GM23338 (cell line): ENCODE results near the gene NAPG. TPM values are rescaled to one million over a fixed set of nuclear protein-coding genes. Genes with fewer than 3 reads are reported as not detected.
"Not testable (repeated sequence)": the region's sequence is repeated elsewhere in the genome, so short reads cannot be mapped to it uniquely, and the experiment has no call there.

Source experiments
- ATAC-seq: fragments of 200-7000 bp; cut with Tn5 transposase; 3 replicates; pipeline ENCODE4 v1.9.1; 2020
- DNase-seq: peaks from one replicate; pipeline ENCODE4 v3.0.0-alpha.2; 2015; ENCODE audit warnings: low spot score
- H2AFZ ChIP-seq: fragments of 200-600 bp; sonication (generic); 2 replicates; pipeline ENCODE4 v1.8.0; 2016; ENCODE audit warnings: antibody characterized with exemption, mild to moderate bottlenecking, moderate library complexity
- H3F3A ChIP-seq: fragments of 200-600 bp; sonication (generic); replicated peaks from 2 replicates; pipeline ENCODE4 v1.8.0; 2017; ENCODE audit warnings: antibody characterized with exemption, mixed run types, low read depth
- H3K27ac ChIP-seq: fragments of 200-600 bp; sonication (generic); 2 replicates; pipeline ENCODE4 v1.6.1; 2016; ENCODE audit warnings: low read depth
- H3K27me3 ChIP-seq: fragments of 200-600 bp; sonication (generic); 2 replicates; pipeline ENCODE4 v1.8.0; 2016; ENCODE audit warnings: mild to moderate bottlenecking, mixed run types, moderate library complexity; ENCODE audit not compliant: insufficient read depth
- H3K36me3 ChIP-seq: fragments of 200-600 bp; sonication (generic); 2 replicates; pipeline ENCODE4 v1.8.0; 2016; ENCODE audit warnings: mild to moderate bottlenecking; ENCODE audit not compliant: insufficient read depth
- H3K4me1 ChIP-seq: fragments of 200-600 bp; sonication (generic); 2 replicates; pipeline ENCODE4 v1.8.0; 2016; ENCODE audit warnings: mild to moderate bottlenecking, moderate library complexity; ENCODE audit not compliant: insufficient read depth
- H3K4me2 ChIP-seq: fragments of 200-600 bp; sonication (generic); 2 replicates; pipeline ENCODE4 v1.7.1; 2017; ENCODE audit warnings: mixed run types
- H3K4me3 ChIP-seq: fragments of 200-600 bp; sonication (generic); 2 replicates; pipeline ENCODE4 v1.6.1; 2016; ENCODE audit warnings: mixed run types
- H3K79me2 ChIP-seq: fragments of 200-600 bp; sonication (generic); replicated peaks from 2 replicates; pipeline ENCODE4 v1.8.0; 2017; ENCODE audit warnings: mild to moderate bottlenecking; ENCODE audit not compliant: insufficient read depth
- H3K9me2 ChIP-seq: fragments of 200-600 bp; sonication (generic); 2 replicates; pipeline ENCODE4 v1.8.0; 2017; ENCODE audit not compliant: insufficient read depth
- H4K20me1 ChIP-seq: fragments of 200-600 bp; sonication (generic); replicated peaks from 2 replicates; pipeline ENCODE4 v1.8.0; 2017; ENCODE audit warnings: mild to moderate bottlenecking; ENCODE audit not compliant: insufficient read depth
- H3K27ac Mint-ChIP-seq: 2 replicates; pipeline ENCODE4 v1.8.0; 2020; ENCODE audit warnings: inconsistent platforms, mild to moderate bottlenecking, moderate library complexity, mixed read lengths
- H3K27me3 Mint-ChIP-seq: 3 replicates; pipeline ENCODE4 v1.8.0; 2022; ENCODE audit warnings: low read depth, mild to moderate bottlenecking, moderate library complexity, mixed read lengths, inconsistent platforms; ENCODE audit not compliant: insufficient read depth, poor library complexity
- H3K36me3 Mint-ChIP-seq: 3 replicates; pipeline ENCODE4 v1.8.0; 2021; ENCODE audit warnings: low read depth, mild to moderate bottlenecking, inconsistent platforms, moderate library complexity, mixed read lengths
- H3K4me1 Mint-ChIP-seq: 3 replicates; pipeline ENCODE4 v1.8.0; 2020; ENCODE audit warnings: mild to moderate bottlenecking, inconsistent platforms, mixed read lengths
- H3K4me3 Mint-ChIP-seq: 3 replicates; pipeline ENCODE4 v1.8.0; 2021; ENCODE audit warnings: moderate library complexity, mild to moderate bottlenecking, inconsistent platforms, mixed read lengths
- H3K9me3 Mint-ChIP-seq: 3 replicates; pipeline ENCODE4 v1.8.0; 2020; ENCODE audit warnings: moderate library complexity, mild to moderate bottlenecking, inconsistent platforms, mixed read lengths
- CREB1 ChIP-seq: fragments of 250-450 bp; sonication (Bioruptor Pico); IDR thresholded peaks from 2 replicates; pipeline ENCODE4 v1.5.0; 2020; ENCODE audit warnings: low read depth, mild to moderate bottlenecking, moderate library complexity
- EZH2 ChIP-seq: fragments of 200-600 bp; sonication (generic); IDR thresholded peaks from one replicate; pipeline ENCODE4 v1.8.0; 2017; ENCODE audit warnings: antibody characterized with exemption, mild to moderate bottlenecking, low read depth; ENCODE audit not compliant: unreplicated experiment
- EZH2phosphoT487 ChIP-seq: fragments of 200-600 bp; sonication (generic); IDR thresholded peaks from one replicate; pipeline ENCODE4 v1.8.1; 2018; ENCODE audit warnings: antibody characterized with exemption; ENCODE audit not compliant: unreplicated experiment
- NANOG ChIP-seq: IDR thresholded peaks from 2 replicates; pipeline ENCODE4 v1.6.1; 2016; ENCODE audit warnings: antibody characterized with exemption, borderline replicate concordance
- POLR2AphosphoS5 ChIP-seq: IDR thresholded peaks from 2 replicates; pipeline ENCODE4 v1.6.1; 2016; ENCODE audit warnings: antibody characterized with exemption, low read depth
- STAT1 ChIP-seq: IDR thresholded peaks from one replicate; pipeline ENCODE4 v1.6.1; 2016; ENCODE audit warnings: antibody characterized with exemption; ENCODE audit not compliant: unreplicated experiment
- ZNF114 ChIP-seq: fragments of 250-450 bp; sonication (Bioruptor Pico); IDR thresholded peaks from 2 replicates; pipeline ENCODE4 v1.5.0; 2020; ENCODE audit warnings: mild to moderate bottlenecking, moderate library complexity
- polyA plus RNA-seq: library from polyadenylated mRNA; unstranded; fragments of >200 nt; fragmentation: Nextera tagmentation; extraction: Ambion mirVana; gene quantifications from 2 replicates; pipeline ENCODE4 v1.2.1, GENCODE V29; 2016
- total RNA-seq: library from RNA; depleted of rRNA; stranded (reverse); fragments of >200 nt; shearing (Covaris generic); gene quantifications from 2 replicates; pipeline ENCODE4 v1.2.3, GENCODE V29; 2014
- TF ChIP-seq, protein P1 (sequence below): IDR thresholded peaks from 2 replicates; pipeline ENCODE4 v1.6.1; 2016; ENCODE audit warnings: antibody characterized with exemption
- TF ChIP-seq, protein P2 (sequence below), 2 experiments: fragments of 200-600 bp in 1 of 2; sonication (generic) in 1 of 2; conservative IDR thresholded peaks; 2 replicates each; pipeline versions ENCODE4 v1.5.1 to v1.6.1; 2016 to 2017; ENCODE audit warnings: antibody characterized with exemption in 2 of 2, low read depth in 2 of 2, mild to moderate bottlenecking in 2 of 2, moderate library complexity in 1 of 2
- TF ChIP-seq, protein P3 (sequence below): fragments of 250-450 bp; sonication (Bioruptor Pico); IDR thresholded peaks from 2 replicates; pipeline ENCODE4 v1.5.0; 2020; ENCODE audit warnings: mild to moderate bottlenecking, moderate library complexity

The NAPG gene
- total and polyA plus RNA-seq, 2 experiments from 2014 or later = 26.8 to 40.1 TPM

DNA sequence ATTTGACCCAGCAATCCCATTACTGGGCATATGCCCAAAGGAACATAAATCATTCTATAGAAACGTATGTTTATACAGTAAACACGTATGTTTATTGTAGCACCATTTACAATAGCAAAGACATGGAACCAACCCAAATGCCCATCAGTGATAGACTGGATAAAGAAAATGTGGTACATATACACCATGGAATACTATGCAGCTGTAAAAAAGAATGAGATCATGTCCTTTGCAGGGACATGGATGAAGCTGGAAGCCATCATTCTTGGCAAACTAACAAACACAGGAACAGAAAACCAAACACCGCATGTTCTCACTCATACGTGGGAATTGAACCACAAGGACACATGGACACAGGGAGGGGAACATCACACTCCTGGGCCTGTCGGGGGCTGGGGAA lies 13.3 kb downstream of the NAPG start:
- DNase-seq, H3K27me3 ChIP-seq, H3K27ac Mint-ChIP-seq, H3K27ac ChIP-seq, H3F3A ChIP-seq, H3K4me3 Mint-ChIP-seq, ATAC-seq, H3K9me3 Mint-ChIP-seq, H4K20me1 ChIP-seq, H3K4me3 ChIP-seq, H3K27me3 Mint-ChIP-seq, H3K4me2 ChIP-seq, H3K4me1 Mint-ChIP-seq, H2AFZ ChIP-seq, H3K4me1 ChIP-seq, H3K9me2 ChIP-seq: not testable (repeated sequence)
- Histone ChIP-seq H3K36me3 (peaks cover 23% of the 10 kb centered on the region; the same call in 1 of the 2 replicates), H3K79me2 (peaks cover 13% of the 10 kb centered on the region)
- H3K36me3 Mint-ChIP-seq = peaks cover 44% of the 10 kb centered on the region

DNA sequence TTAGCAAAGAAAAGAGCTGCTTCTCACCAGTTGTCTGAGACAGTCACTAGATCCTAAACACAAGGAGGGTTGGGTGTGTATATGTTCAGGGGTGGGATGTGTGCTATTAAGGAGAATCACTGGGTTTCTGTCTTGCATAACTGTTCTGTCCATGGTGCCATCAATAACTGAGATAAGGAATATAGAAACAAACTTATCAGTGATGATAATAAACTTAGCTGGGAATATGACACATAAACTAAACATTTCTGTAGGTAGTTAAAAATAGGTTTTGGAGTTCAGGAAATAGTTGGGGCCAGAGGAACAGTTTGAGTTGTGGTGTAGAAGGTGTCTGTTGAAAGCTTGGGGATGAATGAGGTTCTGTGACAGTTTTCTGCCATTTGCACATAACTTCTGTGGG lies 17.4 kb downstream of the NAPG start:
- H3F3A ChIP-seq = no peaks in the 10 kb centered on the region
- H3K9me2 ChIP-seq = no peaks in the 10 kb centered on the region
- no peaks in the 10 kb centered on the region for H3K4me1 ChIP-seq
- H2AFZ ChIP-seq = no peak overlapping the region
- no peaks in the 10 kb centered on the region for H3K27me3 ChIP-seq
- peaks cover 2% of the 10 kb centered on the region for H3K27me3 Mint-ChIP-seq
- H3K9me3 Mint-ChIP-seq = no peaks in the 10 kb centered on the region
- no peak for DNase-seq
- H3K4me1 Mint-ChIP-seq = no peaks in the 10 kb centered on the region
- H3K4me3 Mint-ChIP-seq = no peak overlapping the region
- no peak overlapping the region for H3K27ac Mint-ChIP-seq
- no peak overlapping the region for H3K4me3 ChIP-seq
- H3K79me2 ChIP-seq = no peaks in the 10 kb centered on the region; the same call in 1 of the 2 replicates
- no peak overlapping the region for H3K4me2 ChIP-seq
- H4K20me1 ChIP-seq = peaks cover 13% of the 10 kb centered on the region
- H3K36me3 Mint-ChIP-seq = peaks cover 63% of the 10 kb centered on the region
- peaks cover 25% of the 10 kb centered on the region; the same call in 1 of the 2 replicates for H3K36me3 ChIP-seq
- ATAC-seq = no peak
- no peak overlapping the region for H3K27ac ChIP-seq
- TF ChIP-seq, protein P1, sequence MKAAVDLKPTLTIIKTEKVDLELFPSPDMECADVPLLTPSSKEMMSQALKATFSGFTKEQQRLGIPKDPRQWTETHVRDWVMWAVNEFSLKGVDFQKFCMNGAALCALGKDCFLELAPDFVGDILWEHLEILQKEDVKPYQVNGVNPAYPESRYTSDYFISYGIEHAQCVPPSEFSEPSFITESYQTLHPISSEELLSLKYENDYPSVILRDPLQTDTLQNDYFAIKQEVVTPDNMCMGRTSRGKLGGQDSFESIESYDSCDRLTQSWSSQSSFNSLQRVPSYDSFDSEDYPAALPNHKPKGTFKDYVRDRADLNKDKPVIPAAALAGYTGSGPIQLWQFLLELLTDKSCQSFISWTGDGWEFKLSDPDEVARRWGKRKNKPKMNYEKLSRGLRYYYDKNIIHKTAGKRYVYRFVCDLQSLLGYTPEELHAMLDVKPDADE = no peak
- TF ChIP-seq, protein P2, sequence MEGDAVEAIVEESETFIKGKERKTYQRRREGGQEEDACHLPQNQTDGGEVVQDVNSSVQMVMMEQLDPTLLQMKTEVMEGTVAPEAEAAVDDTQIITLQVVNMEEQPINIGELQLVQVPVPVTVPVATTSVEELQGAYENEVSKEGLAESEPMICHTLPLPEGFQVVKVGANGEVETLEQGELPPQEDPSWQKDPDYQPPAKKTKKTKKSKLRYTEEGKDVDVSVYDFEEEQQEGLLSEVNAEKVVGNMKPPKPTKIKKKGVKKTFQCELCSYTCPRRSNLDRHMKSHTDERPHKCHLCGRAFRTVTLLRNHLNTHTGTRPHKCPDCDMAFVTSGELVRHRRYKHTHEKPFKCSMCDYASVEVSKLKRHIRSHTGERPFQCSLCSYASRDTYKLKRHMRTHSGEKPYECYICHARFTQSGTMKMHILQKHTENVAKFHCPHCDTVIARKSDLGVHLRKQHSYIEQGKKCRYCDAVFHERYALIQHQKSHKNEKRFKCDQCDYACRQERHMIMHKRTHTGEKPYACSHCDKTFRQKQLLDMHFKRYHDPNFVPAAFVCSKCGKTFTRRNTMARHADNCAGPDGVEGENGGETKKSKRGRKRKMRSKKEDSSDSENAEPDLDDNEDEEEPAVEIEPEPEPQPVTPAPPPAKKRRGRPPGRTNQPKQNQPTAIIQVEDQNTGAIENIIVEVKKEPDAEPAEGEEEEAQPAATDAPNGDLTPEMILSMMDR (conservative IDR thresholded peaks at IDR 0.05; ENCODE audit: low read depth in 2 of 2) = no peak
- TF ChIP-seq, protein P3, sequence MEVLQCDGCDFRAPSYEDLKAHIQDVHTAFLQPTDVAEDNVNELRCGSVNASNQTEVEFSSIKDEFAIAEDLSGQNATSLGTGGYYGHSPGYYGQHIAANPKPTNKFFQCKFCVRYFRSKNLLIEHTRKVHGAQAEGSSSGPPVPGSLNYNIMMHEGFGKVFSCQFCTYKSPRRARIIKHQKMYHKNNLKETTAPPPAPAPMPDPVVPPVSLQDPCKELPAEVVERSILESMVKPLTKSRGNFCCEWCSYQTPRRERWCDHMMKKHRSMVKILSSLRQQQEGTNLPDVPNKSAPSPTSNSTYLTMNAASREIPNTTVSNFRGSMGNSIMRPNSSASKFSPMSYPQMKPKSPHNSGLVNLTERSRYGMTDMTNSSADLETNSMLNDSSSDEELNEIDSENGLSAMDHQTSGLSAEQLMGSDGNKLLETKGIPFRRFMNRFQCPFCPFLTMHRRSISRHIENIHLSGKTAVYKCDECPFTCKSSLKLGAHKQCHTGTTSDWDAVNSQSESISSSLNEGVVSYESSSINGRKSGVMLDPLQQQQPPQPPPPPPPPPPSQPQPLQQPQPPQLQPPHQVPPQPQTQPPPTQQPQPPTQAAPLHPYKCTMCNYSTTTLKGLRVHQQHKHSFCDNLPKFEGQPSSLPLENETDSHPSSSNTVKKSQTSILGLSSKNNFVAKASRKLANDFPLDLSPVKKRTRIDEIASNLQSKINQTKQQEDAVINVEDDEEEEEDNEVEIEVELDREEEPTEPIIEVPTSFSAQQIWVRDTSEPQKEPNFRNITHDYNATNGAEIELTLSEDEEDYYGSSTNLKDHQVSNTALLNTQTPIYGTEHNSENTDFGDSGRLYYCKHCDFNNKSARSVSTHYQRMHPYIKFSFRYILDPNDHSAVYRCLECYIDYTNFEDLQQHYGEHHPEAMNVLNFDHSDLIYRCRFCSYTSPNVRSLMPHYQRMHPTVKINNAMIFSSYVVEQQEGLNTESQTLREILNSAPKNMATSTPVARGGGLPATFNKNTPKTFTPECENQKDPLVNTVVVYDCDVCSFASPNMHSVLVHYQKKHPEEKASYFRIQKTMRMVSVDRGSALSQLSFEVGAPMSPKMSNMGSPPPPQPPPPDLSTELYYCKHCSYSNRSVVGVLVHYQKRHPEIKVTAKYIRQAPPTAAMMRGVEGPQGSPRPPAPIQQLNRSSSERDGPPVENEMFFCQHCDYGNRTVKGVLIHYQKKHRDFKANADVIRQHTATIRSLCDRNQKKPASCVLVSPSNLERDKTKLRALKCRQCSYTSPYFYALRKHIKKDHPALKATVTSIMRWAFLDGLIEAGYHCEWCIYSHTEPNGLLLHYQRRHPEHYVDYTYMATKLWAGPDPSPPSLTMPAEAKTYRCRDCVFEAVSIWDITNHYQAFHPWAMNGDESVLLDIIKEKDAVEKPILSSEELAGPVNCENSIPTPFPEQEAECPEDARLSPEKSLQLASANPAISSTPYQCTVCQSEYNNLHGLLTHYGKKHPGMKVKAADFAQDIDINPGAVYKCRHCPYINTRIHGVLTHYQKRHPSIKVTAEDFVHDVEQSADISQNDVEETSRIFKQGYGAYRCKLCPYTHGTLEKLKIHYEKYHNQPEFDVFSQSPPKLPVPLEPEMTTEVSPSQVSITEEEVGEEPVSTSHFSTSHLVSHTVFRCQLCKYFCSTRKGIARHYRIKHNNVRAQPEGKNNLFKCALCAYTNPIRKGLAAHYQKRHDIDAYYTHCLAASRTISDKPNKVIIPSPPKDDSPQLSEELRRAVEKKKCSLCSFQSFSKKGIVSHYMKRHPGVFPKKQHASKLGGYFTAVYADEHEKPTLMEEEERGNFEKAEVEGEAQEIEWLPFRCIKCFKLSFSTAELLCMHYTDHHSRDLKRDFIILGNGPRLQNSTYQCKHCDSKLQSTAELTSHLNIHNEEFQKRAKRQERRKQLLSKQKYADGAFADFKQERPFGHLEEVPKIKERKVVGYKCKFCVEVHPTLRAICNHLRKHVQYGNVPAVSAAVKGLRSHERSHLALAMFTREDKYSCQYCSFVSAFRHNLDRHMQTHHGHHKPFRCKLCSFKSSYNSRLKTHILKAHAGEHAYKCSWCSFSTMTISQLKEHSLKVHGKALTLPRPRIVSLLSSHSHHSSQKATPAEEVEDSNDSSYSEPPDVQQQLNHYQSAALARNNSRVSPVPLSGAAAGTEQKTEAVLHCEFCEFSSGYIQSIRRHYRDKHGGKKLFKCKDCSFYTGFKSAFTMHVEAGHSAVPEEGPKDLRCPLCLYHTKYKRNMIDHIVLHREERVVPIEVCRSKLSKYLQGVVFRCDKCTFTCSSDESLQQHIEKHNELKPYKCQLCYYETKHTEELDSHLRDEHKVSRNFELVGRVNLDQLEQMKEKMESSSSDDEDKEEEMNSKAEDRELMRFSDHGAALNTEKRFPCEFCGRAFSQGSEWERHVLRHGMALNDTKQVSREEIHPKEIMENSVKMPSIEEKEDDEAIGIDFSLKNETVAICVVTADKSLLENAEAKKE (CRISPR knock-in tag) = no peak
- TF ChIP-seq STAT1 = no peak
- TF ChIP-seq EZH2 = no peak
- no peak for TF ChIP-seq NANOG
- no peak for TF ChIP-seq EZH2phosphoT487
- TF ChIP-seq ZNF114 (CRISPR knock-in tag) = no peak
- TF ChIP-seq CREB1 = no peak
- no peak for TF ChIP-seq POLR2AphosphoS5
